Activated naive CD8-positive, alpha-beta T cell (primary cell): Measurements from ENCODE around the gene TNF.
A peak's percentile ranks its signal among the peaks of the same experiment; 100 is the strongest.

ENCODE experiments used
- H3K27ac Mint-ChIP-seq: one replicate; pipeline ENCODE4 v1.8.0; 2021; ENCODE audit warnings: mixed read lengths
- H3K27me3 Mint-ChIP-seq: one replicate; pipeline ENCODE4 v1.8.0; 2021; ENCODE audit warnings: mixed read lengths
- H3K36me3 Mint-ChIP-seq: one replicate; pipeline ENCODE4 v1.8.0; 2021; ENCODE audit warnings: mixed read lengths
- H3K4me1 Mint-ChIP-seq: one replicate; pipeline ENCODE4 v1.8.0; 2021; ENCODE audit warnings: low read depth, mixed read lengths
- H3K4me3 Mint-ChIP-seq: one replicate; pipeline ENCODE4 v1.8.0; 2021; ENCODE audit warnings: mild to moderate bottlenecking, mixed read lengths
- H3K9me3 Mint-ChIP-seq: one replicate; pipeline ENCODE4 v1.8.0; 2021; ENCODE audit warnings: low read depth, mixed read lengths

The TNF gene

GRCh38 chr6:31574106-31575061, 981 bp upstream of the TNF start:
- no peaks in the 10 kb centered on the region for H3K9me3 Mint-ChIP-seq
- no peaks in the 10 kb centered on the region for H3K27me3 Mint-ChIP-seq
- H3K27ac Mint-ChIP-seq, result peak overlapping the region; percentile 99
- peaks cover 18% of the 10 kb centered on the region for H3K36me3 Mint-ChIP-seq
- peaks cover 75% of the 10 kb centered on the region for H3K4me1 Mint-ChIP-seq
- H3K4me3 Mint-ChIP-seq, result peak overlapping the region; percentile 100

GRCh38 chr6:31575952-31576685, 754 bp downstream of the TNF start:
- H3K36me3 Mint-ChIP-seq, result peaks cover 21% of the 10 kb centered on the region
- peak overlapping the region; percentile 99 for H3K27ac Mint-ChIP-seq
- H3K27me3 Mint-ChIP-seq, result no peaks in the 10 kb centered on the region
- no peaks in the 10 kb centered on the region for H3K9me3 Mint-ChIP-seq
- peak overlapping the region; percentile 100 for H3K4me3 Mint-ChIP-seq
- H3K4me1 Mint-ChIP-seq, result peaks cover 67% of the 10 kb centered on the region

GRCh38 chr6:31576897-31577578, 1.7 kb downstream of the TNF start:
- H3K27me3 Mint-ChIP-seq, result no peaks in the 10 kb centered on the region
- no peaks in the 10 kb centered on the region for H3K9me3 Mint-ChIP-seq
- H3K4me3 Mint-ChIP-seq, result peak overlapping the region; percentile 100
- H3K27ac Mint-ChIP-seq, result peak overlapping the region; percentile 99
- peaks cover 21% of the 10 kb centered on the region for H3K36me3 Mint-ChIP-seq
- H3K4me1 Mint-ChIP-seq, result peaks cover 62% of the 10 kb centered on the region

GRCh38 chr6:31577579-31577966, 2.2 kb downstream of the TNF start:
- no peaks in the 10 kb centered on the region for H3K27me3 Mint-ChIP-seq
- H3K36me3 Mint-ChIP-seq, result peaks cover 19% of the 10 kb centered on the region
- H3K27ac Mint-ChIP-seq, result no peak overlapping the region
- H3K4me3 Mint-ChIP-seq, result peak overlapping the region; percentile 100
- peaks cover 61% of the 10 kb centered on the region for H3K4me1 Mint-ChIP-seq
- H3K9me3 Mint-ChIP-seq, result no peaks in the 10 kb centered on the region

GRCh38 chr6:31578184-31579118, 3.1 kb downstream of the TNF start:
- Mint-ChIP-seq H3K36me3 (peaks cover 21% of the 10 kb centered on the region), H3K27ac (peak overlapping the region; percentile 87)

GRCh38 chr6:31579119-31579505, 3.7 kb downstream of the TNF start:
- H3K27me3 Mint-ChIP-seq, result no peaks in the 10 kb centered on the region
- H3K36me3 Mint-ChIP-seq, result peaks cover 18% of the 10 kb centered on the region
- peak overlapping the region; percentile 95 for H3K4me3 Mint-ChIP-seq
- peak overlapping the region; percentile 87 for H3K27ac Mint-ChIP-seq
- H3K4me1 Mint-ChIP-seq, result peaks cover 58% of the 10 kb centered on the region
- no peaks in the 10 kb centered on the region for H3K9me3 Mint-ChIP-seq

More at GRCh38 chr6:31578184-31579118, 3.1 kb downstream of the TNF start:
- Mint-ChIP-seq H3K4me1 (peaks cover 60% of the 10 kb centered on the region), H3K27me3 (no peaks in the 10 kb centered on the region), H3K4me3 (peak overlapping the region; percentile 95), H3K9me3 (no peaks in the 10 kb centered on the region)

- Mint-ChIP-seq H3K4me1 (peaks cover 55% of the 10 kb centered on the region), H3K4me3 (peak overlapping the region; percentile 95), H3K9me3 (no peaks in the 10 kb centered on the region), H3K27ac (peak overlapping the region; percentile 93), H3K27me3 (no peaks in the 10 kb centered on the region), H3K36me3 (peaks cover 18% of the 10 kb centered on the region)
Measured at GRCh38 chr6:31579546-31580437, 4.4 kb downstream of the TNF start.

GRCh38 chr6:31580438-31580740, 5.0 kb downstream of the TNF start:
- no peaks in the 10 kb centered on the region for H3K27me3 Mint-ChIP-seq
- H3K4me1 Mint-ChIP-seq, result peaks cover 56% of the 10 kb centered on the region
- peak overlapping the region; percentile 95 for H3K4me3 Mint-ChIP-seq
- H3K27ac Mint-ChIP-seq, result peak overlapping the region; percentile 93
- peaks cover 18% of the 10 kb centered on the region for H3K36me3 Mint-ChIP-seq
- no peaks in the 10 kb centered on the region for H3K9me3 Mint-ChIP-seq

GRCh38 chr6:31580807-31581433, 5.6 kb downstream of the TNF start:
- H3K9me3 Mint-ChIP-seq, result no peaks in the 10 kb centered on the region
- H3K27me3 Mint-ChIP-seq, result no peaks in the 10 kb centered on the region
- peaks cover 56% of the 10 kb centered on the region for H3K4me1 Mint-ChIP-seq
- H3K4me3 Mint-ChIP-seq, result peak overlapping the region; percentile 95
- peak overlapping the region; percentile 93 for H3K27ac Mint-ChIP-seq
- peaks cover 17% of the 10 kb centered on the region for H3K36me3 Mint-ChIP-seq

GRCh38 chr6:31581434-31582229, 6.3 kb downstream of the TNF start:
- Mint-ChIP-seq H3K36me3 (peaks cover 10% of the 10 kb centered on the region), H3K4me1 (peaks cover 59% of the 10 kb centered on the region)

GRCh38 chr6:31582230-31582643, 6.9 kb downstream of the TNF start, which contains the start of gene LTB:
Gene LTB, minus strand, starts transcription at chr6:31582424. Its CDS starts 7 bp downstream, at chr6:31582417.
- Mint-ChIP-seq H3K27ac (peak within 1 kb of the TSS; percentile 89), H3K27me3 (no peaks in the 10 kb centered on the region), H3K36me3 (peaks cover 5% of the 10 kb centered on the region), H3K4me3 (peak within 1 kb of the TSS; percentile 95), H3K9me3 (no peaks in the 10 kb centered on the region), H3K4me1 (peaks cover 62% of the 10 kb centered on the region)

More at GRCh38 chr6:31581434-31582229, 6.3 kb downstream of the TNF start:
- Mint-ChIP-seq H3K27me3 (no peaks in the 10 kb centered on the region), H3K27ac (peak overlapping the region; percentile 89), H3K9me3 (no peaks in the 10 kb centered on the region), H3K4me3 (peak overlapping the region; percentile 95)

GRCh38 chr6:31585491-31585890, 10.1 kb downstream of the TNF start:
- Mint-ChIP-seq H3K27ac (peak overlapping the region; percentile 91), H3K27me3 (no peaks in the 10 kb centered on the region), H3K4me3 (peak overlapping the region; percentile 82), H3K4me1 (peaks cover 61% of the 10 kb centered on the region), H3K9me3 (no peaks in the 10 kb centered on the region), H3K36me3 (peaks cover 4% of the 10 kb centered on the region)
